ENCODE data around the gene KCNH3.

KCNH3 gene, protein sequence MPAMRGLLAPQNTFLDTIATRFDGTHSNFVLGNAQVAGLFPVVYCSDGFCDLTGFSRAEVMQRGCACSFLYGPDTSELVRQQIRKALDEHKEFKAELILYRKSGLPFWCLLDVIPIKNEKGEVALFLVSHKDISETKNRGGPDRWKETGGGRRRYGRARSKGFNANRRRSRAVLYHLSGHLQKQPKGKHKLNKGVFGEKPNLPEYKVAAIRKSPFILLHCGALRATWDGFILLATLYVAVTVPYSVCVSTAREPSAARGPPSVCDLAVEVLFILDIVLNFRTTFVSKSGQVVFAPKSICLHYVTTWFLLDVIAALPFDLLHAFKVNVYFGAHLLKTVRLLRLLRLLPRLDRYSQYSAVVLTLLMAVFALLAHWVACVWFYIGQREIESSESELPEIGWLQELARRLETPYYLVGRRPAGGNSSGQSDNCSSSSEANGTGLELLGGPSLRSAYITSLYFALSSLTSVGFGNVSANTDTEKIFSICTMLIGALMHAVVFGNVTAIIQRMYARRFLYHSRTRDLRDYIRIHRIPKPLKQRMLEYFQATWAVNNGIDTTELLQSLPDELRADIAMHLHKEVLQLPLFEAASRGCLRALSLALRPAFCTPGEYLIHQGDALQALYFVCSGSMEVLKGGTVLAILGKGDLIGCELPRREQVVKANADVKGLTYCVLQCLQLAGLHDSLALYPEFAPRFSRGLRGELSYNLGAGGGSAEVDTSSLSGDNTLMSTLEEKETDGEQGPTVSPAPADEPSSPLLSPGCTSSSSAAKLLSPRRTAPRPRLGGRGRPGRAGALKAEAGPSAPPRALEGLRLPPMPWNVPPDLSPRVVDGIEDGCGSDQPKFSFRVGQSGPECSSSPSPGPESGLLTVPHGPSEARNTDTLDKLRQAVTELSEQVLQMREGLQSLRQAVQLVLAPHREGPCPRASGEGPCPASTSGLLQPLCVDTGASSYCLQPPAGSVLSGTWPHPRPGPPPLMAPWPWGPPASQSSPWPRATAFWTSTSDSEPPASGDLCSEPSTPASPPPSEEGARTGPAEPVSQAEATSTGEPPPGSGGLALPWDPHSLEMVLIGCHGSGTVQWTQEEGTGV

DNA sequence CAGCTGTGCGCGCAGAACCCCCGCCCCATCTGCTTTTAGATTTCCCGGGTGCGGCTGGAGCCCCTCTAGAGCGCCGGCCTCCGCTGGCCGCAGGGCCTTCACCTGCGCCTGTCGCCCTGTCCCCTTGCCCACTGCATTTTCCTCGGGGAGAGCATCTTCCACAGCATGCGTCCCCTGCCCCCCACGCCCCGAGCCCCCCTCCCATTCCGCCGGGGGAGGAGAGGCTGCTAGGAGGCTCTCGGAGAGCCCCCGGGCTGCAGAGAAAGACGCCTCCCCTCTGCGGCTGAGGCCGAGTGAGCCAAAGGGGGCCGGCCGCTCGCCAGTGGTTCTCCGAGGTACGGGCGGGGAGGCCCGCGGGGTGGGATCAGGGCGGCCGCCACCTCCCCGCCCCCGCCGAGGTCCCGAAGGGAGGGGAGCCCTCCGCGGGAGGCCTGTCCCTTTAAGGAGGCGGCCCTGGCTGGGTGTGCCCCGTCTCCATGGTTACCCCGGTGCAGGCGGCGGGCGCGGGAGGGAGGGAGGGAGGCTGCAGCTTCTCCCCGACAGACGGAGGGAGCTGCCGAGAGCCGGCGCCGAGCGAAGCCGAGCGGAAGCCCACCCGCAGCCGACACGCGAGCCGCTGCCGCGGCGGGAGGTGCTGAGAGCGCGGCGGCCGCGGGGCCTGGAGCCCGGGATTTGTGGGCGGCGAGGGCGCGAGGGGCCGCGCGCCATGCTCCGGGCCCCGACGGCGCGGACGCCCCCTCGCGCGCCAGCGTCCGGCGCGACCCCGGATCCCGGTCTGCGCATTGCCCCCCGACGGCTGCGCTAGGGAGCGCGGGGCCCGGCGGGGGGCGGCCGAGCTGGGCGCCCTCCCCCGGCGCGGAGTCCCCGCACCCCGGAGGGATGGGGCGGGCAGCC is at the start of gene KCNH3:
Gene KCNH3 (plus strand): TSS at position 521 of the 894 bp plus-strand sequence. CDS start 387 bp downstream, outside the sequence.
- in situ Hi-C loops (cut with MboI; ENCODE audit: low sequenced_read_pairs), result no loop called here

DNA sequence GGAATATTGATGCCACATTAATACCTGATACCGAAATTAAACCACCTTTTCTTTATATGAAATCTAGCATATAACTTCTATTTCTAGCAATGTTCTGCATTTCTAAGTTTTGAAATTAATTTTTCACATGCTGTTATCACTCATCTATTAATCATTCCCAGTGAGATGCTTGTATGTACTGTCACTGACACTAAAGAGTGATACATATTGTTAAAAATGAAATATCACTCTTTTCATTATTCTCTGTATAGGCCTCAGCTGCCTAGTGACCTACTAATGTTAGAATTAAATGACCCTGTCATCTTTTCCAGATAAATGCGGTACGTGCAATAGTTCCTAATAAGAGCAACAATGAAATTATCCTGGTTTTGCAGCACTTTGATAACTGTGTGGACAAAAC is 49.7 kb upstream of the KCNH3 start:
- in situ Hi-C loops (cut with MboI; ENCODE audit: low sequenced_read_pairs), result no loop called here

DNA sequence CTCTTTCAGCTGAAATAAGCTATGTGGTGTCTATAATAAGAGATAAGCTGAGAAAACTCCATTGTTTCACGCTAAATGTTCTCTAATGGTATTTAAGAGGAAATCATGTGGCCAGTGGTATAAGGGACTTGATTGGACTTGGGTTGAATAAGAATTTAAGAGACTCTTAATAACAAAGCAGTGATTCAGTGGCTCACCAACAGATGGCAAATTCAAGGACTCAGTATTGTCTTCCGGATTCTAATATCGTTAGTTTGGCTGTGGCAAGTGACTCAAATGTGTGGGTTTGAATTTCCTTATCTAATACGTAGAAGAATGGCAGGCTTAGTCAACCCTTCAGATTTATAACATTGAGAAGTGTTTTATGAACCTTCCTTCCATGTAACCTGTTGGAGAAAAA is 49.1 kb upstream of the KCNH3 start:
- in situ Hi-C loops (cut with MboI; ENCODE audit: low sequenced_read_pairs), result no loop called here

DNA sequence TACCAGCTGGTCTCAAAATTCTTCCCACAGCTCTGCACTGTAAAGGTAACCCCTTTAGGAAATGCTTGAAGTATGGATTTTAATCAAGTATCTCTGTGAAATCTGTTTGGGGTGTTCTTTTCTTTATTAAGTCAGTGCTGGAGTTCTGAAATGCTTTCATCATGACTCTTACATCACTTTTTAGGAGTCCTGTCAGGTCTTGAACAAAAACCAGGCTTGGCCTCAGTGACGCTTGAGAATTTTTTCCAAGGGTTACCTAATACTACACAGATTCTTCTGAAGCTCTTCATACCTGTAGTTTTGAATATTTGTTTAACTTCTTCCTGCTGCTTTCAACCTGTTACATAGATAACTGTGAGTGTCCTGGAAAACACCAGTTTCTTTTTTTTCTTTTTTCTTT is 47.0 kb upstream of the KCNH3 start:
- in situ Hi-C loops (cut with MboI; ENCODE audit: low sequenced_read_pairs), result no loop called here

DNA sequence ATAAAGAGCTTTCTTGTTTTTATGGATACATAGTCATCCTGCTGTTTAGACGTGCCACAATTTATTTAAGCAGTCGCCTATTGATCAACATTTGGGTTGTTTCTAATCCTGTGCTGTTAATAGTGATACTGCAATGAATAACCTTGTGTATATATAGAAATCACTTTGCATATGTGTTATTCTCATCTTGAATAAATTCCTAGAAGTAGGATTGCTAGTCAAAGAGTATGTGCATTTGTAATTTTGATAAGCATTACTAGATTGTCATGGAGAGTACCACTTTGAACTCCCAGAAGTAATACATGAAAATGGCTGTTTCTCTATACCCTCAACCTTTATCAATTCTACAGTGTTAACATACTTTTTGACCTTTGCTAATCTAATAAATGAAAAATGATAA is 44.9 kb upstream of the KCNH3 start:
- in situ Hi-C loops (cut with MboI; ENCODE audit: low sequenced_read_pairs), result no loop called here

DNA sequence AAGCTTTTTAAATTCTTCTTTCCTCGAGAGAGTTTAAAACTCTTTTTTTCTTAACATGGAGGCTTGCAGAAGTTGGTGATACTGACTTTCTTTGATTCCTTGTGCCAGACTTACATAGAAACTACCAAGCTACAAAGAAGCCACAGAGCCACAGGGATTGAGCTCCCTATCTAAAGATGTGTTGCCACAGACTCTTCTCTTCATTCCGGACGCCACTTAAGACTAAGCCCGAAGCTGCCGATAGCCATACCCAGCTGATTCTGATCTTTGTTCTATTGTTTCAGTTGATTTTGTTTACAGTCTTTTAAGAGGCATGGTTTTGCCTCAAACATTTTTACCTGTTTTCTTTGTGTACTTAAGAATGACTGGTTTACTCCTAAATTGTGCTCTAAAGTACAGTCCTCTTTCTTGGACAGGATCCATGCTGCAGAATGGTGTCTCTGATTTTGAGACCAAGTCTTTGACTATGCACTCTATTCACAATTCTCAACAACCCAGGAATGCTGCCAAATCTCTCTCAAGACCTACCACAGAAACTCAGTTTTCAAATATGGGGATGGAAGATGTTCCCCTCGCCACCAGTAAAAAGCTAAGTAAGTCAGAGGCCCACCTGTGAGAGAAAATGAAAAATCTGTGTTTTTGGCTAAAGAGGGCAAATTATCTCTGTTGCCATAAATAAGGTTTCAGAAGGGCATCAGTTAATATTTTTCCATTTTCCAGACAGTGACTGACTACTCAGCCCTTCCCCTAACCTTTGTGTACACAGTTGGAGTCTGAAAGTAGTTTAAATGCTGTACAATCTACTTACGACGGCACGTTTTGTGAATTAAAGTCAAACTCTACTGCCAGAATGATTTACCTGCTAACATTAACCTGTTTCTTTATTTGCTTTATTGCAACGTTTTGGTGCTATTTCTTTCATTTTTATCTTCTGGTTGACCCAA is 42.1 kb upstream of the KCNH3 start:
- in situ Hi-C loops (cut with MboI; ENCODE audit: low sequenced_read_pairs), result no loop called here

DNA sequence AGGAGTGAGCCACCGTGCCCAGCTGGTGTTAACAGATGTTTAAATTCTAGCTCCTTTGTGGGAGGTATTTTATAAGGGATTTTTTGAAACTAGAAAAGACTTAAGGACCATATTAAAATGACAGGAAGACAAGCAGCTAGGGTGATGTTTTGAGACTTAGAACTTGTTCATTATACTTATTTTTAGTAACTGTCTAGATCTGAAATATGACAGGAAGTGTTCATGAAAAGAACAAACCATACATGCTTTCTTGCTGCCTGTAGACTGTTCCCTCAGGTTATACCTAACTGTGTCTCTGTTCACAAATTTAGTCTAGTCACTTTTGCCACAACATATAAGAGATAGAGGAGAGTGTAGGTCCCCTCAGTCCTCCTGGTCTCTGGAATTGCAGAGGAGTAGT is 36.9 kb upstream of the KCNH3 start:
- in situ Hi-C loops (cut with MboI; ENCODE audit: low sequenced_read_pairs), result loop anchor here (10.0 kb wide), 1 partner anchor 137 kb away; the partner anchor contains the start of gene SPATS2

DNA sequence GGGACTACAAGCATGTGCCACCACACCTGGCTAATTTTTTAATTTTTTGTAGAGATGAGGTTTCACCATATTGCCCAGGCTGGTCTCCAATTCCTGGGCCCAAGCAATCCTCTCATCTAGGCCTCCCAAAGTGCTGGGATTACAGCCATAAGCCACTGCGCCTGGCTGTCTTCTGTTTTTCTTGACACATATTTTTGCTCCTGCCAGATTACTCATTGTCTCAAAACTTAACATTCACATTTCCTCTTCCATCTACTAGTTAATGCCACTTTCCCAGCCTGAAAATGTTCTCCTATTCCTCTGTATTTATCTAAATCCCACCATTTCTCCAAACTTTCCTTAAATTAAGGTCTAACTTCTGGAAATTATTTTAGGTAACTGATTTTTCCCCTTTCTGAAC is 36.2 kb upstream of the KCNH3 start:
- in situ Hi-C loops (cut with MboI; ENCODE audit: low sequenced_read_pairs), result loop anchor here (10.0 kb wide), 1 partner anchor 138 kb away; the partner anchor contains the start of gene SPATS2

DNA sequence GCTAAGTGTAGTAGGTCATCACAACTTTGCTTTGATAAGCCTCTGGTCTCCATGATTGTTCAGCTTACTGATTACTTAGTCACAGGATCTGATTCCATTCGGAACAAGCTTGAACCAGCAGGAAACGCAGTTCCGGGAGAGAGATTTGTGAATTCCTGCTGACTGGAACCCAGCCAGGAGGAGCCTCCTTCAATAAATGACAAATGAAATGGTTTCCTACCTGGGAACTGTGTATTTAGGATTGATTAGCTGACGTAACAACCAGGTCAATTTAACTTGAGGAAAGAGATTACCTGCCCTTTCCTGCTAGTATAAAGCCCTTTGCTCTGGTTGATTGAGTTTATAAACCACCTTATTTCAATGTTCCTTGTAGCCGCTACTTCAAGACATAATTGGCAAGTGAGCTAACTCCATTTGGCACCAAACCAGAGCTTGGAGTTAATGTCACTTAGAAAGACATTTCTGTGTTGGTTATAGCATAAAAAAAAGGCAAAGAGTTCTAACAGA is 35.1 kb upstream of the KCNH3 start:
- in situ Hi-C loops (cut with MboI; ENCODE audit: low sequenced_read_pairs), result loop anchor here (10.0 kb wide), 1 partner anchor 139 kb away; the partner anchor contains the start of gene SPATS2

DNA sequence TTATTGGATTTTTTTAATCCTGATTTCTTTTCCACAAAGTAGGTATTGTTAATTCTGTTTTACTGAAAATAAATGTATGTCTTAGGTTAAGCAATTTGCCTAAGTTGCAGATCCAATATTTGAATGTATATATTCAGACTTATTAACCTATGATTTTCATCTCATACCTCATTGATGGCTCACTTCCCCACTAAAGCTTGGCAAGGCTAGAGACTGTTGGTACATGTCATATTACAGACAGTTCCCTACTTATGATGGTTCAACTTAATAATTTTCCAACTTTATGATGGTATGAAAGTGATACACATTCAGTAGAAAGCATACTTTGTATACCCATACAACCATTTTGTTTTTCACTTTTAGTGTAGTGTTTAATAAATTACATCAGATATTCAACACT is 33.2 kb upstream of the KCNH3 start:
- in situ Hi-C loops (cut with MboI; ENCODE audit: low sequenced_read_pairs), result loop anchor here (10.0 kb wide), 1 partner anchor 141 kb away; the partner anchor contains the start of gene SPATS2

DNA sequence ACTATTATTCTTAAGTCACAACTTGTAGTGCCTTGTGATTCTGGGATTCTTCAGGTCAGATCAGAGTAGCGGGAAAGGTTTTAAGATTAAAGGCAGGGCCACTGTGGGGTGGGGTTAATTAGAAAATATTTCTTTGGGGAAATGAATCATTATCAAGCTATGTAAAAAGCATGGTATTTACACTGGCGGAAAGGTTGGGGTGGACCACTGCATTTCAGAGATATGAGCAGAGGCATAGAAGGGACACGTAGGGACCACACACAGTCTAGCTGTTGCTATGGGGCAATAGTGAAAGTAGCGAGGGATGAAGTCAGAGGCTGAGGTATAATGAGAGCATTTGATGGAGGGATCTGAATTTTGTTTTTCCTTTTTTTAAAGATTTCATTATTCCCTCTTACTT is 31.7 kb upstream of the KCNH3 start:
- in situ Hi-C loops (cut with MboI; ENCODE audit: low sequenced_read_pairs), result loop anchor here (10.0 kb wide), 1 partner anchor 142 kb away; the partner anchor contains the start of gene SPATS2

DNA sequence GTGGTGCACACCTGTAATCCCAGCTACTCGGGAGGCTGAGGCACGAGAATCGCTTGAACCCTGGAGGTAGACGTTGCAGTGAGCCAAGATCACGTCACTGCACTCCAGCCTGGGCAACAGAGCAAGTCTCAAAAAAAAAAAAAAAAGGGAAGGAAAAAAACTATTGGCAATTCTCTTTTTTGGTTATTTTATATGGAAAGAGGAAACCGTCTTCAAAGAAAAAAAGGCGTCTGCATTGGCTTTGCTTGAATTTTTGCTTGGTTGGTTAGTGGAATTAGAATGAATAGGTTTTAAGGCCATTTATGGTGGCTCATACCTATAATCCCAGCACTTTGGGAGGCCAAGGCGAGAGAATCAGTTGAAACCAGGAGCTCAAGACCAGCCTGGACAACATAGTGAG is 29.1 kb upstream of the KCNH3 start:
- in situ Hi-C loops (cut with MboI; ENCODE audit: low sequenced_read_pairs), result loop anchor here (10.0 kb wide), 1 partner anchor 145 kb away; the partner anchor contains the start of gene SPATS2

DNA sequence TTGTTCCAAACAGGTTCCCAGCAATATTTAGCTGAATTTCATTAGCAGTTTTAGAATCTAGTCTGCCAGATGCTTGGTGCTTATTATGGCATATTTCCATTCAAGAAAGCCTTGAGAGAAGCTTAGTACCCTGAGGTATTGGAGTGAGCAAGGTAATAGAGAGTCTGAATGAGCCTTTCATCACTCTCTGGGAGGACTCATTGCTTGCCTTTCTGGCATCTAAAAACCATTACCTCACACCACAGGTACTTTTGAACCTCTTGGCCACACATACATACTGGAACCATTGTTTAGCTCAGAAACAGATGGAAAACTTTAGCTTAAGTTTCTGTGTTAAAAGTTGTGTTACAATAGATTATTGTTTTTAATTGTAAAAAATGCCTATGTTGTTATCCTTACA is 27.4 kb upstream of the KCNH3 start:
- in situ Hi-C loops (cut with MboI; ENCODE audit: low sequenced_read_pairs), result no loop called here

DNA sequence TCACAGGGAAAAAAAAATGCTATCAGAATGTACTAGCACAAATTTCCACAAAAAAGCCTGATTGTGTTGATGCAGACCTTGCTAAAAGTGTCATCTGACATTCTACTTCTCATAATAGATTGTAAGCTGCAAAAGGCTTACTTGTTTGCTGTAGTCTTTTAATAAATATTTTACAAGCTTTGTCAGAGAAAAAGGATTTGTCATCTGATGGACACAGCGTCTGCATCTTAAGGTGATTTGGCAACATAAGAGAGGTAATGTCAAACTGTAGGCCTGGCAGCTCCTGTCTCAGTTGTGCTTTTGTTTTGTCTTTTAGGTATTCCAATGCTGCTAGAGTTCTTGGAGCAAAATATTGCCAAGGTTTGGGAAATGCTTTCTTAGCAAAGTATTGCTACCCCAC is 26.3 kb upstream of the KCNH3 start:
- in situ Hi-C loops (cut with MboI; ENCODE audit: low sequenced_read_pairs), result no loop called here

DNA sequence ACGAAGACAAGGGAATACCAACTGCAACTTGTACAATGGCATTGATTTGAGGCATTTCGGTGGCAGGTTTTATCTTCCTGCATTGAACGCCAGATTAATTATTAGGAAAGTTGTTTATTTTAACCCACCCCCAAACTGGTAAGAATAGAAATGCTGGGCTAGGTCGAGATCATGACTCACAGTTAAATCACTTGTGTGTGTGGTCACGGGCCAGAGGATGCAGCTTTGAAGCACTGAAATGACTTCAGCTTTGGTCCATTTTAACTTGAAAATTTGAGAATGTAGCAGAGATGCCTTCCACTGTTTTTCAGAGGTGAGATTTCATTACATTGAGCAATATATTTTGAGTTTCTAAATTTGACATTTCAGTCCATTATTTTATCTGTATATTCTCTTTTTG is 23.6 kb upstream of the KCNH3 start:
- in situ Hi-C loops (cut with MboI; ENCODE audit: low sequenced_read_pairs), result no loop called here

DNA sequence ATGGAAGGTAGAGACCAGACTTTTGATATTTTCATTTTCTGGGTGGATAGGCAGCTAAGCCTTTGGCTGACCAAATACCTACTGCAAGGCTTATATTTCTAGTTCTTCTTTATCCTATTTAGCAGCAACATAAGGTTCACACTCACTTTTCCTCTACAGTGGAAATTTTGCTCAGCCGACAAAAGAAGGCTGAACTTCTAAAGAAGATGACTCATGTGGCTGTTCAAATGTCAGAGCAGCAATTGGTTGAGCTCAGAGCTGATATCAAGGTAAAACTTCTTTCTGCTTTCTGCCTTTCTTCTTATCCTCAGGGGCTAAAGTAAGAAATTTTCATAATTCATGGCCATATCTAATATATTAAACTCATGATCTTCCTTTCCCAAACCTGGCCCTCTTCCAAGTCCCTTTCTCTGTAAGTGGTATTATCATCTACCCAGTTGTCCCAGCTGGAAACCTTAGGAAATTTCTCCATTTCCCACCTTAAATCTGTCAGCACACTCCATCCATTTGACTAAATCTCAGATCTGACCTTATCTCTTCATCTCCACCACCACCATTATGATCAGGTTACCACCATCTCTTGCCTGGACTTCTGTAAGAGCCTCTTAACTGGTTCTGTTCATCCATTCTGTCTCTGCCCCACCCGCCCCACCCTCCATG is 19.8 kb upstream of the KCNH3 start:
- in situ Hi-C loops (cut with MboI; ENCODE audit: low sequenced_read_pairs), result no loop called here

DNA sequence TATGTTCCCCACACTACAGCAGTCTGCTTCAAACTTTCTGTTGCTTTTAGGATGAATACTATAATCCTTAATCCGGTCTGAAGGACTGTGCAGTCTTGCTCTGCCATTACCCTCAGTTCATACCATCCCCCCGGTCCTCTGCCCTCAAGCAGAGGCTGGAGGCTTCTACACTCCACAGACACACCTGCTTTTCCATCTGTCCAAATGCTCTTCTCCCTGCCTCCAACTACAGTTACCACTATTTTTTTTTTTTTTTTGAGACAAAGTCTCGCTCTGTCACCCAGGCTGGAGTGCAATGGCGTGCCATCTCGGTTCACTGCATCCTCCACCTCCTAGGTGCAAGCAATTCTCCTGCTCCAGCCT is 19.3 kb upstream of the KCNH3 start:
- in situ Hi-C loops (cut with MboI; ENCODE audit: low sequenced_read_pairs), result no loop called here

DNA sequence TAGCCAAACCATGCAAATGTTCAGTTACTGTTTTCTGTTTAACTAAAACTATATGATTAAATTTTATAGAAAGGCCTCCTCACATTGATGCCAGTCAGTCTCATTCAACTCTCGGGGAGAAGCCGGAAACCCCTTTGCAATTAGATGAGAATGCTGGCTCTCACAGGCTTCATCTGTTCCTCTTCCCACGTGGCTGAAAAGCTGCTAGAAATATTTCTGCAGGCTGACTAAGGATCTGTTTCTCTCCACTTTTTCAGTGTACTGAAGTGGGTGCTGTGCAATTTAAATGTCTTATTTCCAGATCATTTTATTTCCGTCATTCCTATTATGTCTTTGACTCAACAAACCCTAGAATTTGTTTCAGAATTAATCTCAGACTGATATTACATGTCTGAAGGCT is 17.4 kb upstream of the KCNH3 start:
- in situ Hi-C loops (cut with MboI; ENCODE audit: low sequenced_read_pairs), result no loop called here
